C4-2B (cell line): Measurements from ENCODE around the gene GMDS.

ENCODE experiments used
- ZFX ChIP-seq: fragments of 450-650 bp; IDR thresholded peaks from 2 replicates; pipeline ENCODE4 v1.6.1; 2017
- TF ChIP-seq, protein P1 (sequence below): fragments of 450-650 bp; conservative IDR thresholded peaks from 2 replicates; pipeline ENCODE4 v1.5.1; 2017; ENCODE audit warnings: mild to moderate bottlenecking

DNA sequence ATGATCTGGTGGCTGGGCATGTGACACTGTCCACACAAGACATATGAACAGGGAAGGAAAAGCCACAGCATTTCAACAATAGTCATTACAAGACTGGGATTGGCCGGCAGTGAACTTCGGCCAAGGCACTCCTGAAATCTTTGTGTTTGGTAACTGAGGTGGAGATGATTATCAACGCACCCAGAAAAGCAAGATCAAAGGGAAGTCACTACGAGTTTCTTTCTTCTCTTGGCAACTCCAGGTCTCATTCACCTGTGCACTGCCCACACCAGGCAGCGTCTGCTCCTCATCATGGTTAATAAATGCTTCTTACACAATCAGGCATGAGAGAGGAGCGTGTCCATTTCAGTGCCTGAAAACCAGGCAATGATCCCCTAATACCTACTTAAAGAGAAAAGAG, 656.2 kb downstream of the GMDS start:
- TF ChIP-seq, protein P1, sequence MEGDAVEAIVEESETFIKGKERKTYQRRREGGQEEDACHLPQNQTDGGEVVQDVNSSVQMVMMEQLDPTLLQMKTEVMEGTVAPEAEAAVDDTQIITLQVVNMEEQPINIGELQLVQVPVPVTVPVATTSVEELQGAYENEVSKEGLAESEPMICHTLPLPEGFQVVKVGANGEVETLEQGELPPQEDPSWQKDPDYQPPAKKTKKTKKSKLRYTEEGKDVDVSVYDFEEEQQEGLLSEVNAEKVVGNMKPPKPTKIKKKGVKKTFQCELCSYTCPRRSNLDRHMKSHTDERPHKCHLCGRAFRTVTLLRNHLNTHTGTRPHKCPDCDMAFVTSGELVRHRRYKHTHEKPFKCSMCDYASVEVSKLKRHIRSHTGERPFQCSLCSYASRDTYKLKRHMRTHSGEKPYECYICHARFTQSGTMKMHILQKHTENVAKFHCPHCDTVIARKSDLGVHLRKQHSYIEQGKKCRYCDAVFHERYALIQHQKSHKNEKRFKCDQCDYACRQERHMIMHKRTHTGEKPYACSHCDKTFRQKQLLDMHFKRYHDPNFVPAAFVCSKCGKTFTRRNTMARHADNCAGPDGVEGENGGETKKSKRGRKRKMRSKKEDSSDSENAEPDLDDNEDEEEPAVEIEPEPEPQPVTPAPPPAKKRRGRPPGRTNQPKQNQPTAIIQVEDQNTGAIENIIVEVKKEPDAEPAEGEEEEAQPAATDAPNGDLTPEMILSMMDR, result no peak
- TF ChIP-seq ZFX, result no peak
